PC-9 (cell line): ENCODE results near the gene MYO5A. TPM values are rescaled to one million over a fixed set of nuclear protein-coding genes. Genes with fewer than 3 reads are reported as not detected.

Source experiments
- BruUV-seq: library from RNA; stranded (reverse); fragments of 400-500 nt; replicated peaks from 2 replicates; lab custom pipeline; 2021; lab: Mats Ljungman, UMichigan
- CTCF ChIA-PET: fragments of 300-600 bp; sonication (Branson Sonifier 250); formaldehyde crosslinking; loops from one replicate; lab custom pipeline; 2022; ENCODE audit warnings: antibody characterized with exemption; lab: Charles Lee
- POLR2A ChIA-PET: fragments of 300-600 bp; sonication (Branson Sonifier 250); formaldehyde crosslinking; loops from one replicate; lab custom pipeline; 2022; ENCODE audit warnings: antibody characterized with exemption; ENCODE audit not compliant: unreplicated experiment; lab: Charles Lee
- DNase-seq, 2 experiments: peaks; one replicate each; pipeline versions ENCODE4 v3.0.0 to v3.0.0-alpha.2; 2015 to 2022; ENCODE audit warnings: mixed read lengths in 1 of 2
- H2AFZ ChIP-seq: fragments of 200-600 bp; sonication (generic); 2 replicates; pipeline ENCODE4 v1.8.1; 2017; ENCODE audit warnings: antibody characterized with exemption
- H3F3A ChIP-seq: fragments of 200-600 bp; sonication (generic); 2 replicates; pipeline ENCODE4 v1.8.1; 2017; ENCODE audit warnings: antibody characterized with exemption, mild to moderate bottlenecking, low read depth; ENCODE audit not compliant: insufficient read depth
- H3K27ac ChIP-seq: fragments of 200-600 bp; sonication (generic); 2 replicates; pipeline ENCODE4 v1.6.1; 2016; ENCODE audit warnings: mixed run types
- H3K27me3 ChIP-seq: fragments of 200-600 bp; sonication (generic); 2 replicates; pipeline ENCODE4 v1.6.1; 2016; ENCODE audit warnings: low read depth, mixed run types; ENCODE audit not compliant: insufficient read depth
- H3K36me3 ChIP-seq: fragments of 200-600 bp; sonication (generic); 2 replicates; pipeline ENCODE4 v1.6.1; 2016; ENCODE audit warnings: low read depth, mixed run types
- H3K4me1 ChIP-seq: fragments of 200-600 bp; sonication (generic); replicated peaks from 2 replicates; pipeline ENCODE4 v1.6.1; 2016; ENCODE audit warnings: mixed run types; ENCODE audit not compliant: insufficient read depth
- H3K4me2 ChIP-seq: fragments of 200-600 bp; sonication (generic); 2 replicates; pipeline ENCODE4 v1.6.1; 2017; ENCODE audit warnings: mixed run types
- H3K4me3 ChIP-seq: fragments of 200-600 bp; sonication (generic); 2 replicates; pipeline ENCODE4 v1.6.1; 2016; ENCODE audit warnings: mixed run types
- H3K79me2 ChIP-seq: fragments of 200-600 bp; sonication (generic); 2 replicates; pipeline ENCODE4 v1.6.1; 2017; ENCODE audit warnings: low read depth, mixed run types
- H3K9me2 ChIP-seq: fragments of 200-600 bp; sonication (generic); 2 replicates; pipeline ENCODE4 v1.8.1; 2017; ENCODE audit warnings: mild to moderate bottlenecking; ENCODE audit not compliant: insufficient read depth
- H3K9me3 ChIP-seq: fragments of 200-600 bp; sonication (generic); 2 replicates; pipeline ENCODE4 v1.8.1; 2016; ENCODE audit warnings: low read depth; ENCODE audit not compliant: insufficient read depth
- H4K20me1 ChIP-seq: fragments of 200-600 bp; sonication (generic); 2 replicates; pipeline ENCODE4 v1.8.1; 2017; ENCODE audit not compliant: insufficient read depth
- EZH2 ChIP-seq: fragments of 200-600 bp; sonication (generic); IDR thresholded peaks from 2 replicates; pipeline ENCODE4 v1.8.0; 2017; ENCODE audit warnings: antibody characterized with exemption, low read depth
- intact Hi-C: fragments of 100-400 bp; cut with micrococcal nuclease; formaldehyde crosslinking; loops from one replicate; pipeline ENCODE4 v1.10.0; 2022; ENCODE audit not compliant: unreplicated experiment
- total RNA-seq: library from RNA; stranded (reverse); gene quantifications from 2 replicates; pipeline ENCODE4 v1.2.3, GENCODE V29; 2021
- TF ChIP-seq, protein P1 (sequence below): fragments of 200-600 bp; sonication (generic); conservative IDR thresholded peaks from 2 replicates; pipeline ENCODE4 v1.6.1; 2017; ENCODE audit warnings: mixed run types, antibody characterized with exemption, mild to moderate bottlenecking, moderate library complexity

The MYO5A gene
- total RNA-seq, 1 experiment from 2014 or later, result 10.7 TPM

DNA sequence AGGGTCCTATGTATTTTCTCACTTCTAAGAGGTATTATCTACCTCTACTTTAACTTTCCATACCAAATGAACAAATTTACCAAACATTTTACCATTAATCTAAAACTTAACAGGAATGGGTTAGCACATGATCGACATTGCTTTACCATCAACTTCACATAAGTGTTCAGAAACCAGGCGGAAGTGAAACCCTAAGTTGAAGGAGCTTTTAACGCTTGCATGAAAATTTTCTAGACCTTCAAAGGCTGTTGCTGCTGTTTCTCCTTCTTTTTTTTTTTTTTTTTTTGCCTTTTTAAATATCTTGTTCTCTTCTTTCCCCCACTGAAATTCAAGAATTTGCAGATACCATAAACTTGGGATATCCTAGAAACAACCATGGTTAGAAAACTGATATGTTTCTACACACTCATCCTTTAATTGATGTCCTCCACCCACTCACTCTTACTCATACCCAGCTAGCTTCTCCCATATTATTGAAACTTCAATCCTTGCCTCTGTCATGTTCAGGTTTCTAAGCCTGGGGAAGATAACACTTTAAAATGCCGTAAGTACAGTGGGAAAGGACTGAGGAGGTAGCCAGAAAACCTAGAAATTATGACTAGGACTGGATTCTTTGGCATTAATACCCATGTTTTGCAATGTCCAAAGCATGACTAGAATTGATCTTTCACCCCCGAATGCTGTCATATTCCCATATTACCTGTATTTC, 24.7 kb downstream of the MYO5A start:
- no TSS peak for BruUV-seq
- Histone ChIP-seq H3K4me3 (no peak overlapping the region), H3K27me3 (no peaks in the 10 kb centered on the region), H3K4me2 (no peak overlapping the region), H3K36me3 (no peaks in the 10 kb centered on the region), H3K9me2 (no peaks in the 10 kb centered on the region), H3K4me1 (no peaks in the 10 kb centered on the region), H3K27ac (no peak overlapping the region), H4K20me1 (no peaks in the 10 kb centered on the region), H3K79me2 (no peaks in the 10 kb centered on the region), H2AFZ (no peak overlapping the region), H3F3A (no peaks in the 10 kb centered on the region), H3K9me3 (no peaks in the 10 kb centered on the region)
- POLR2A ChIA-PET, result no interaction called here
- no peak for TF ChIP-seq EZH2
- TF ChIP-seq, protein P1, sequence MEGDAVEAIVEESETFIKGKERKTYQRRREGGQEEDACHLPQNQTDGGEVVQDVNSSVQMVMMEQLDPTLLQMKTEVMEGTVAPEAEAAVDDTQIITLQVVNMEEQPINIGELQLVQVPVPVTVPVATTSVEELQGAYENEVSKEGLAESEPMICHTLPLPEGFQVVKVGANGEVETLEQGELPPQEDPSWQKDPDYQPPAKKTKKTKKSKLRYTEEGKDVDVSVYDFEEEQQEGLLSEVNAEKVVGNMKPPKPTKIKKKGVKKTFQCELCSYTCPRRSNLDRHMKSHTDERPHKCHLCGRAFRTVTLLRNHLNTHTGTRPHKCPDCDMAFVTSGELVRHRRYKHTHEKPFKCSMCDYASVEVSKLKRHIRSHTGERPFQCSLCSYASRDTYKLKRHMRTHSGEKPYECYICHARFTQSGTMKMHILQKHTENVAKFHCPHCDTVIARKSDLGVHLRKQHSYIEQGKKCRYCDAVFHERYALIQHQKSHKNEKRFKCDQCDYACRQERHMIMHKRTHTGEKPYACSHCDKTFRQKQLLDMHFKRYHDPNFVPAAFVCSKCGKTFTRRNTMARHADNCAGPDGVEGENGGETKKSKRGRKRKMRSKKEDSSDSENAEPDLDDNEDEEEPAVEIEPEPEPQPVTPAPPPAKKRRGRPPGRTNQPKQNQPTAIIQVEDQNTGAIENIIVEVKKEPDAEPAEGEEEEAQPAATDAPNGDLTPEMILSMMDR, result no peak
- CTCF ChIA-PET, result no interaction called here
- DNase-seq, result no peak
- intact Hi-C loops, result no loop called here

DNA sequence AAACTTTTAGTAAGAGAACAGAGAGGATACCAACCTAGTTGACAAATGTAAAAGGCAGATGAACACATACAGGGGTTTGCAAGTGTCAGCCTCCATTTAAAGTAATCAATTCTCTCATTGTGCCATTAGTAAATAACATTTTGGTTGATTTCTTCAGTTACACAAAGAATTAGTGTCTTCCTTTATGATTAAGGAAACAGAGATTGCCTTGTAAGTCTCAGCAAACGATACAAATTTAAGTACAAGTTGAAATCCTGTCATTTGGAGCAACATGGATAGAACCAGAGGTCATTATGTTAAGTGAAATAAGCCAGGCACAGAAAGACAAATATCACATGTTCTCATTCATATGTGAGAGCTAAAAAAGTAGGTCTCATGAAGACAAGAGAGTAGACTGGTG, 26.1 kb downstream of the MYO5A start:
- Histone ChIP-seq H3K27me3 (no peaks in the 10 kb centered on the region), H3K4me3 (no peak overlapping the region), H3K79me2 (no peaks in the 10 kb centered on the region), H2AFZ (no peak overlapping the region), H3K4me2 (no peak overlapping the region), H3K27ac (no peak overlapping the region), H3K9me2 (no peaks in the 10 kb centered on the region), H3F3A (no peaks in the 10 kb centered on the region), H4K20me1 (no peaks in the 10 kb centered on the region), H3K36me3 (no peaks in the 10 kb centered on the region), H3K4me1 (no peaks in the 10 kb centered on the region), H3K9me3 (no peaks in the 10 kb centered on the region)
- ChIA-PET CTCF (no interaction called here), POLR2A (no interaction called here)
- no peak for DNase-seq
- TF ChIP-seq, protein P1, result no peak
- TF ChIP-seq EZH2, result no peak
- BruUV-seq, result no TSS peak
- intact Hi-C loops, result no loop called here

DNA sequence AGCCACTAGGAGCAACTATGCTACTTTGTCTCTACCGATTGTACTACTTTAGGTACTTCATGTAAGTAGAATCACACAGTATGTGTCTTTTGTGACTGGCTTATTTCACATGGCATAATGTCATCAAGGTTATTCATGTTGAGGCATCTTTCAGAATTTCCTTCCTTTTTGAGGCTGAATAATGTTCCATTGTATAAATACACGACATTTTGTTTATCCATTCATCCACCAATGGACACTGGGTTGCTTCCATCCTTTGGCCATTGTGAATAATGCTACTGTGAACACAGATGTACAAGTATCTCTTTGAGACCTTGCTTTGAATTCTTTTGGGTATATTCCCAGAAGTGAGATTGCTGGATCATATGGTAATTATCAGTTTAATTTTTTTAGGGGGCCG, 29.2 kb downstream of the MYO5A start:
- intact Hi-C loops, result no loop called here
- H3K9me3 ChIP-seq, result no peaks in the 10 kb centered on the region
- TF ChIP-seq, protein P1, result no peak
- no peak for TF ChIP-seq EZH2
- H3K27ac ChIP-seq, result no peak overlapping the region
- H3K36me3 ChIP-seq, result no peaks in the 10 kb centered on the region
- H3K4me2 ChIP-seq, result no peak overlapping the region
- H4K20me1 ChIP-seq, result no peaks in the 10 kb centered on the region
- BruUV-seq, result no TSS peak
- no peaks in the 10 kb centered on the region for H3K27me3 ChIP-seq
- CTCF ChIA-PET, result no interaction called here
- no peaks in the 10 kb centered on the region for H3K4me1 ChIP-seq
- no peaks in the 10 kb centered on the region for H3F3A ChIP-seq
- no peak overlapping the region for H3K4me3 ChIP-seq
- no peak for DNase-seq
- H2AFZ ChIP-seq, result no peak overlapping the region
- no peaks in the 10 kb centered on the region for H3K79me2 ChIP-seq
- no peaks in the 10 kb centered on the region for H3K9me2 ChIP-seq
- POLR2A ChIA-PET, result interaction anchor here (0.6 kb wide), 1 partner anchor 175 kb away, joined by 8 read pairs; no protein-coding TSS in a partner anchor
